IPS-20b (cell line): Measurements from ENCODE around the gene WDR20.
"Not testable (repeated sequence)": the region's sequence is repeated elsewhere in the genome, so short reads cannot be mapped to it uniquely, and the experiment has no call there.

Source experiments
- H3K27ac ChIP-seq: one replicate; pipeline ENCODE4 v1.5.1; 2013; ENCODE audit warnings: low read length
- H3K27me3 ChIP-seq: 2 replicates; pipeline ENCODE4 v1.6.1; 2013; ENCODE audit warnings: mild to moderate bottlenecking, low read length, inconsistent platforms; ENCODE audit not compliant: insufficient read depth
- H3K36me3 ChIP-seq: 2 replicates; pipeline ENCODE4 v1.6.1; 2013; ENCODE audit warnings: low read depth, mild to moderate bottlenecking, inconsistent platforms, low read length, moderate library complexity; ENCODE audit not compliant: insufficient read depth
- H3K4me1 ChIP-seq: 2 replicates; pipeline ENCODE4 v1.6.1; 2013; ENCODE audit warnings: mild to moderate bottlenecking, control low read depth, inconsistent platforms, low read length, moderate library complexity; ENCODE audit not compliant: insufficient read depth
- H3K4me3 ChIP-seq: 2 replicates; pipeline ENCODE4 v1.5.1; 2013; ENCODE audit warnings: mild to moderate bottlenecking, low read length, inconsistent platforms
- H3K9ac ChIP-seq: 2 replicates; pipeline ENCODE4 v1.6.1; 2013; ENCODE audit warnings: low read depth, mild to moderate bottlenecking, inconsistent platforms, low read length, moderate library complexity
- H3K9me3 ChIP-seq: 2 replicates; pipeline ENCODE4 v1.6.1; 2013; ENCODE audit warnings: mild to moderate bottlenecking, low read depth, low read length, inconsistent platforms; ENCODE audit not compliant: insufficient read depth

Gene WDR20

DNA sequence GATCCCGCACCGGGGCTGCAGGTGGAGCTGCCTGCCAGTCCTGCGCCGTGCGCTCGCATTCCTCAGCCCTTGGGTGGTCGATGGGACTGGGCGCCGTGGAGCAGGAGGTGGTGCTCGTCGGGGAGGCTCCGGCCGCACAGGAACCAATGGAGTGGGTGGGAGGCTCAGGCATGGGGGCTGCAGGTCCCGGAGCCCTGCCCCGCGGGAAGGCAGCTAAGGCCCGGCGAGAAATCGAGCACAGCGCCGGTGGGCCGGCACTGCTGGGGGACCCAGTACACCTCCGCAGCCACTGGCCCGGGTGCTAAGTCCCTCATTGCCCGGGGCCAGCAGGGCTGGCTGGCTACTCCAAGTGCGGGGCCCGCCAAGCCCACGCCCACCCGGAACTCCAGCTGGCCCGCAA is 4.2 kb upstream of the WDR20 start:
- not testable (repeated sequence) for H3K4me3 ChIP-seq, H3K27ac ChIP-seq, H3K27me3 ChIP-seq, H3K9me3 ChIP-seq, H3K9ac ChIP-seq, H3K36me3 ChIP-seq, H3K4me1 ChIP-seq

DNA sequence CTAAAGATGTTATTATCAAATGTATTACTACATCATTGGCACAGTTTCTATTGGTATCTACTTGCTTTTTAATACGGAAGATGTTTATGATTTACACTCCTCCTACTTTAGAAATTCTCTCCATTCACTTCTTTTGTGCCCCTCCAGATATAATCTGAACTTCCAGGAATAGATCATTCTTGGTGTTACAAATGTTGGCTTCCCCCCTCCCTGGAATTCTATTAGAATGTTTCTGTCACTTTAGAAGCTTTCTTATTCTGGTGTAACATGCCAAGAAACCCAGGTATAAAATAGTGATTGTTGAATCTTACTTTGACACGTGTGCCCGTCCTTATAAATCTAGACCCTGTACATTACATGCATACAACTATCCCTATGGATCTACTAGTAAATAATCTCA is 1.2 kb upstream of the WDR20 start:
- Histone ChIP-seq H3K27ac (no peak overlapping the region), H3K36me3 (peaks cover 6% of the 10 kb centered on the region; the same call in 1 of the 2 replicates), H3K4me3 (peak overlapping the region; percentile 99), H3K9ac (peak overlapping the region; percentile 88), H3K27me3 (no peaks in the 10 kb centered on the region), H3K9me3 (no peaks in the 10 kb centered on the region), H3K4me1 (peaks cover 14% of the 10 kb centered on the region)

- Histone ChIP-seq H3K36me3 (peaks cover 6% of the 10 kb centered on the region; the same call in 1 of the 2 replicates), H3K9me3 (no peaks in the 10 kb centered on the region), H3K4me3 (peak overlapping the region; percentile 99), H3K27ac (peak overlapping the region; percentile 54), H3K4me1 (peaks cover 14% of the 10 kb centered on the region), H3K27me3 (no peaks in the 10 kb centered on the region), H3K9ac (peak overlapping the region; percentile 88)
Measured at GRCh38 chr14:102138961-102139285, 774 bp upstream of the WDR20 start.

- no peaks in the 10 kb centered on the region for H3K27me3 ChIP-seq
- peak overlapping the region; percentile 25 for H3K27ac ChIP-seq
- H3K9me3 ChIP-seq = no peaks in the 10 kb centered on the region
- peak overlapping the region; percentile 92 for H3K9ac ChIP-seq
- H3K4me3 ChIP-seq = peak overlapping the region; percentile 99
- peaks cover 14% of the 10 kb centered on the region for H3K4me1 ChIP-seq
- no peaks in the 10 kb centered on the region for H3K36me3 ChIP-seq
Measured at GRCh38 chr14:102140027-102140749, 491 bp downstream of the WDR20 start.

- Histone ChIP-seq H3K9me3 (no peaks in the 10 kb centered on the region), H3K27ac (no peak overlapping the region)
Measured at GRCh38 chr14:102140750-102141145, 1.1 kb downstream of the WDR20 start.

DNA sequence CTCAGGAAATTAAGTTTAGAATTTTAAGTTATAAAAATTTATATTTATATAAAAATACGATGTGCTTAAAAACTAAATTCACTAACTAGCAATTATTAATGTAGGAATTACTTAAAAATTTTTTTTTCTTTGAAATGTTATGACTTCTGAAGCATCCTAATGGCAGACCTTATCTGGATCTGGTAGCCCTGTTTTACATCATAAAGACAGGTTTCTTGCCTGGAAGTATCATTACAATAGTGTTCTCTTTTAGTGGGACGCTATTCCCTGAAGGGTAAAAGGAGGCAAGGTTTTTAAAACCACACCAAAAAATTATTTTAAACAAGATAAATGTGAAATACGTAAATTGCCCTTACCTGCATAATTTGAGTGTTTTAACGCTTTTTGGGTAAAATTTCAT is 2.1 kb downstream of the WDR20 start:
- no peaks in the 10 kb centered on the region for H3K27me3 ChIP-seq
- H3K4me1 ChIP-seq = peaks cover 14% of the 10 kb centered on the region
- H3K36me3 ChIP-seq = no peaks in the 10 kb centered on the region
- H3K27ac ChIP-seq = no peak overlapping the region
- peak overlapping the region; percentile 31 for H3K4me3 ChIP-seq
- no peaks in the 10 kb centered on the region for H3K9me3 ChIP-seq
- H3K9ac ChIP-seq = peak overlapping the region; percentile 1; the same call in 1 of the 2 replicates

More at GRCh38 chr14:102140750-102141145, 1.1 kb downstream of the WDR20 start:
- no peaks in the 10 kb centered on the region for H3K36me3 ChIP-seq
- peaks cover 14% of the 10 kb centered on the region for H3K4me1 ChIP-seq
- no peaks in the 10 kb centered on the region for H3K27me3 ChIP-seq
- H3K9ac ChIP-seq = peak overlapping the region; percentile 92; the same call in 1 of the 2 replicates
- H3K4me3 ChIP-seq = peak overlapping the region; percentile 99

DNA sequence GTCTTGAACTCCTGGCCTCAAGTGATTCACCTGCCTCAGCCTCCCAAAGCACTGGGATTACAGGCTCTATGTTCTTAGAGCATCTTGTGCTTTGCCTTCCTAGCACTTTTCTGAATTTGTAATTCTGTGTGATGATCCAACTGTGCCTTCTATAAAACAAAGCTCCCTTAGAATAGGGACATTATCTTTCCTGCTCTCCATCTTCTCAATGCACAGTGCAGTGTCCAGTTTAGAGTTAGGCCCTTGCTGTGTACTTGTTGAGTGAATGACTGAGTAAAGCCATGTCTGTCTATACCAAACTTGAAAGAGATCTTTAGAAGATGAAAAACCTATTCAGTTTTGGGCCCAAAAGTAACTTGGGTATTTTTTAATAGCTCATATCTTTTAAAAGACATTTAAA is 5.2 kb downstream of the WDR20 start:
- no peak overlapping the region for H3K27ac ChIP-seq
- H3K27me3 ChIP-seq = no peaks in the 10 kb centered on the region
- no peak overlapping the region for H3K9ac ChIP-seq
- peaks cover 18% of the 10 kb centered on the region for H3K4me1 ChIP-seq
- no peaks in the 10 kb centered on the region for H3K36me3 ChIP-seq
- H3K9me3 ChIP-seq = no peaks in the 10 kb centered on the region
- no peak overlapping the region for H3K4me3 ChIP-seq

DNA sequence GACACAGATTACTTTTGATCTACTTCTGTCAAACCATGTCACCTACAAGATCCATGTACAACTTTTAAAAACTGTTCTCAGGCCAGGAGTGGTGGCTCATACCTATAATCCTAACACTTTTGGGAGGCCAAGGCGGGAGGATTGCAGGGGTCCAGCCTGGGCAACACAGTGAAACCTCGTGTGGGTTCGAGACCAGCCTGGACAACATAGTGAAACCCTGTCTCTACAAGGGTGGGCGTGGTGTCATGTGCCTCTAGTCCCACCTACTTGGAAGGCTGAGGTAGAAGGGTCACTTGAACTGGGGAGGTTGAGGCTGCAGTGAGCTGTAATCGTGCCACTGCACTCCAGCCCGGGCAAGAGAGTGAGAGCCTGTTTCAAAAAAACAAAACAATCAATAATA is 5.7 kb downstream of the WDR20 start:
- Histone ChIP-seq H3K9me3 (no peaks in the 10 kb centered on the region), H3K4me1 (peaks cover 18% of the 10 kb centered on the region), H3K27ac (no peak overlapping the region), H3K36me3 (no peaks in the 10 kb centered on the region), H3K9ac (no peak overlapping the region), H3K4me3 (no peak overlapping the region), H3K27me3 (no peaks in the 10 kb centered on the region)

DNA sequence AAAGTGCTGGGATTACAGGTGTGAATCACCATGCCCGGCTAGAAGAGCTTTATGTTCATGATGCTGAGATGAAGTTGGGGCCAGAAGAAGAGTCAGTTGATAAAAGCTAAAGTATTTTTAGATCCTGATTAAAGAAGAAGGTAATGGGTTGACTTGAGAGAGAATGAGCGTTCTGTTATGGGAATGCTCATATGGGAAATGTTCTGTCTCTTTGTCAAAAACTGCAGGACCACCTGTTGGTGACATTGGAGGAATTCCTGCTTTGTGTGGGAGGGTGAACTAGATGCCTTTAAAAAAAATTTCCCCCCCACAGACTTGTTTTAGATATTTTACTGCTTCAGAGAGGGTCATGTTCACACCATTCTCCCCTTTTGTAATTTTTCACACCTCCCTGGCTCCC is 6.7 kb downstream of the WDR20 start:
- H3K4me1 ChIP-seq = peaks cover 11% of the 10 kb centered on the region; the same call in 1 of the 2 replicates
- H3K27me3 ChIP-seq = no peaks in the 10 kb centered on the region
- no peak overlapping the region for H3K27ac ChIP-seq
- H3K36me3 ChIP-seq = no peaks in the 10 kb centered on the region
- no peak overlapping the region for H3K4me3 ChIP-seq
- no peaks in the 10 kb centered on the region for H3K9me3 ChIP-seq
- no peak overlapping the region for H3K9ac ChIP-seq

DNA sequence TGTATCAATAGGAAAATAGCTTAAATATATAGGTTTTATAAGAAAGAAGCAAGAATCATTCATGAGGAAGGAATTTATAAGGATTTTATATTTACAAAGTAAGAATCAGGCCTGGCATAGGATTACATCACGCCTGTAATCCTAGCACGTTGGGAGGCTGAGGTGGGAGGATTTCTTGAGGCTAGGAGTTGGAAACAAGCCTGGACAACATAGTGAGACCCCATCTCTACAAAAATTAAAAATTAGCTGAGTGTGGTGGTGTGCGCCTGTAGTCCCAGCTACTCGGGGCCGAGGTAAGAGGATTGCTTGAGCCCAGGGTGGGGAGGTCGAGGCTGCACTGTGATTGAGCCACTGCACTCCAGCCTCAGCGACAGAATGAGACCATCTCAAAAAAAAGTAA is 10.4 kb downstream of the WDR20 start:
- H3K27me3 ChIP-seq = no peaks in the 10 kb centered on the region
- H3K9ac ChIP-seq = no peak overlapping the region
- H3K4me3 ChIP-seq = no peak overlapping the region
- H3K27ac ChIP-seq = no peak overlapping the region
- H3K9me3 ChIP-seq = no peaks in the 10 kb centered on the region
- peaks cover 5% of the 10 kb centered on the region; the same call in 1 of the 2 replicates for H3K36me3 ChIP-seq
- H3K4me1 ChIP-seq = peaks cover 7% of the 10 kb centered on the region; the same call in 1 of the 2 replicates

DNA sequence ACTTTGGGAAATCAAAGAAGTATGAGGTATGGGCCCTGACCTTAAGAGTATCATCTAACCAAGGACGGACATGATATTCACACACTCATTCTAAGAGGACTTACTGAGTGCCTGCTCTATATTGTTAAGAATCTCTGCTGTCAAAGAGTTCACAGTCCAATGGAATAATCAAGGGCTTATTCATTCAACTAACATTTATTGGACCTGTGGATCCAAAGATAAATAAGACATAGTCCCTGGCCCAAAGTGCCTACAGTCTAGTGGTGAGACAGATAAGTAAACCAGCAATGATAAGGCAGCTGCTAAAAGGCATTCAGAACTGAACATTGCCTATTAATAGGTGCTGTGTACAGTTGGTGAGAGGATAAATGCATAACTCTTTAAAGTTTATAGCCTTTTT is 11.0 kb downstream of the WDR20 start:
- Histone ChIP-seq H3K4me3 (no peak overlapping the region), H3K27ac (no peak overlapping the region), H3K36me3 (peaks cover 5% of the 10 kb centered on the region; the same call in 1 of the 2 replicates), H3K9ac (no peak overlapping the region), H3K4me1 (peaks cover 12% of the 10 kb centered on the region; the same call in 1 of the 2 replicates), H3K27me3 (no peaks in the 10 kb centered on the region), H3K9me3 (no peaks in the 10 kb centered on the region)

DNA sequence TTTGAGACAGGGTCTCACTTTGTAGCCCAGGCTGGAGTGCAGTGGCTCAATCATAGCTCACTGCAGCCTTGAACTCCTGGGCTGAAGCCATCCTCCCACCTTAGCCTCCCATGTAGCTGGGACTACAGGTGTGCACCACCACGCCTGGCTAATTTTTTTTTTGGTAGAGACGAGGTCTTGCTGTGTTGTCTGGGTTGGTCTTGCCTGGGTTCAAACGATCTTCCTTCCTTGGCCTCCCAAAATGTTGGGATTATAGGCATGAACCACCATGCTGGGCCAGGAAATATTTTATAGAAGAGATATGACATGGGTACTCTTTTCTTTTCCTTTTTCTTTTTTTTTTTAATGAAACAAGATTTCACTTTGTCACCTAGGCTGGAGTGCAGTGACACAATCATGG is 11.7 kb downstream of the WDR20 start:
- not testable (repeated sequence) for H3K9ac ChIP-seq, H3K9me3 ChIP-seq, H3K27ac ChIP-seq, H3K27me3 ChIP-seq, H3K4me3 ChIP-seq, H3K36me3 ChIP-seq
- H3K4me1 ChIP-seq = peaks cover 12% of the 10 kb centered on the region; the same call in 1 of the 2 replicates
